ENCODE measurements around the gene CEACAM16.

DNA sequence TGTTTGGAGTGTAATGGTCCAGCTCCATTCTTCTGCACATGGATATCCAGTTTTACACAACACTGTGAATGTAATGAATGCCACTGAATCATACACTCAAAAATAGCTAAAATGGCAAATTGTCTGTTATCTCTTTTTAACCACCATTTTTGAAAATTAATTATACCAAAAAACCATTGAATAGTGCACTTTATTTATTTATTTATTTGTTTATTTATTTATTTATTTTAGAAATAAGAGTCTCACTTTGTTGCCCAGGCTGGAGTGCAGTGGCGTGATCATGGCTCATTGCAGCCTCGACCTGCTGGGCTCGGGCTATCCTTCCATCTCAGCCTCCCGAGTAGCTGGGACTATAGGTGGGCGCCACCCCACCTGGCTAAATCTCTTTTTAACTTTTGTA lies 35.0 kb upstream of the CEACAM16 start:
- TF ChIP-seq EZH2phosphoT487 (IDR thresholded peaks at IDR 0.05; ENCODE audit: borderline replicate concordance, low read depth, low read length) (no peak), CTCF (conservative IDR thresholded peaks at IDR 0.05; ENCODE audit: low read length) (no peak)

Measured in OCI-LY7 (cell line).